Natural killer cell (primary cell): ENCODE results near the gene MARCHF6. TPM values are rescaled to one million over a fixed set of nuclear protein-coding genes. Genes with fewer than 3 reads are reported as not detected.

ENCODE experiments used
- ATAC-seq, 3 donors: fragments of 150-1000 bp in 2 of 3; fragments of 200-7000 bp in 1 of 3; cut with Tn5 transposase; 1 replicate in 1 of 3; 2 replicates in 2 of 3; pipeline ENCODE4 v1.10.0; 2021; ENCODE audit warnings: mild to moderate bottlenecking in 2 of 3, moderate library complexity in 2 of 3
- DNase-seq, 2 donors: peaks; one replicate each; pipeline versions ENCODE4 v3.0.0 to v3.0.0-alpha.2; 2013 to 2021; ENCODE audit warnings: mixed read lengths in 1 of 2
- H3K27ac ChIP-seq: one replicate; pipeline ENCODE4 v1.5.1; 2013; ENCODE audit warnings: mild to moderate bottlenecking, low read length
- H3K27me3 ChIP-seq: one replicate; pipeline ENCODE4 v1.6.1; 2013; ENCODE audit warnings: low read length; ENCODE audit not compliant: control insufficient read depth, insufficient read depth
- H3K36me3 ChIP-seq: one replicate; pipeline ENCODE4 v1.6.1; 2013; ENCODE audit warnings: low read length; ENCODE audit not compliant: control insufficient read depth, insufficient read depth
- H3K4me1 ChIP-seq: one replicate; pipeline ENCODE4 v1.6.1; 2013; ENCODE audit warnings: low read length; ENCODE audit not compliant: control insufficient read depth, insufficient read depth
- H3K4me3 ChIP-seq: one replicate; pipeline ENCODE4 v1.5.1; 2013; ENCODE audit warnings: low read length
- H3K9me3 ChIP-seq: one replicate; pipeline ENCODE4 v1.6.1; 2013; ENCODE audit warnings: low read length; ENCODE audit not compliant: control insufficient read depth, insufficient read depth
- H3K27ac Mint-ChIP-seq, 2 donors: one replicate each; pipeline ENCODE4 v1.8.0; 2022; ENCODE audit warnings: mild to moderate bottlenecking in 2 of 2, mixed read lengths in 2 of 2, moderate library complexity in 1 of 2
- H3K27me3 Mint-ChIP-seq, 2 donors: one replicate each; pipeline ENCODE4 v1.8.0; 2022; ENCODE audit warnings: low read depth in 2 of 2, mixed read lengths in 2 of 2
- H3K36me3 Mint-ChIP-seq: one replicate; pipeline ENCODE4 v1.8.0; 2022; ENCODE audit warnings: mixed read lengths
- H3K4me1 Mint-ChIP-seq, 2 donors: one replicate each; pipeline ENCODE4 v1.8.0; 2022; ENCODE audit warnings: mixed read lengths in 2 of 2
- H3K4me3 Mint-ChIP-seq: one replicate; pipeline ENCODE4 v1.8.0; 2022; ENCODE audit warnings: mild to moderate bottlenecking, moderate library complexity, mixed read lengths
- H3K9me3 Mint-ChIP-seq, 2 donors: one replicate each; pipeline ENCODE4 v1.8.0; 2022; ENCODE audit warnings: mixed read lengths in 2 of 2
- WGBS: methylation state at CpG from one replicate; pipeline ENCODE4 v1.1.7; 2013; ENCODE audit warnings: missing lambda C conversion rate; ENCODE audit not compliant: insufficient coverage; 5-methylcytosine and 5-hydroxymethylcytosine counted together
- intact Hi-C: fragments of 100-400 bp; cut with micrococcal nuclease; formaldehyde crosslinking; loops from one replicate; pipeline ENCODE4 v1.14.2; 2022
- total RNA-seq, 4 donors: library from RNA; stranded (reverse); fragments of 120-200 nt in 1 of 4; gene quantifications; one replicate each; pipeline versions ENCODE4 v1.2.3 to v1.2.4, GENCODE V29; 2013 to 2022
- TF ChIP-seq, protein P1 (sequence below): fragments of 200-600 bp; IDR thresholded peaks from one replicate; pipeline ENCODE4 v1.8.0; 2022; ENCODE audit warnings: antibody characterized with exemption

Gene MARCHF6
- total RNA-seq, 3 donors from 2014 or later (not counting 1 experiment from before 2014, with no cell fraction given), result 160 to 173 (median 164) TPM

DNA sequence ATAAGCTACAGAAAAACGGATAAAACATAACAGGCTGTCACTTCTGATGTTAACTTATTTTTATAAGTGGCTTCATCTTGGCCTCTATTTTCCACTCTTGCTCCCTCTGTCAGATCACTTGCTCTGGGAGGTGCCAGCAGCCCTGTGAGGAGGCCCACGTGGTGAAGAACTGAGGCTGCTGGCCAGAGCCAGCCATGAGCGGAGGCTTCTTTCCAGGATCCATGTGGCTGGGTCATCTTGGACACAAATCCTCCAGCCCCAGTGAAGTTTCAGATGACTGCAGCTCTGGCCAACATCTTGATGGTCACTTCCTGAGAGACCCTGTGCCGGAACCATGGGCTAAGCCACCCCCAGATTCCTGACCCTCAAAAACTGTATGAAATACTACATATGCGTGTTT lies 38.3 kb upstream of the MARCHF6 start:
- 85% methylated on average over 4 of the region's 5 CpGs for WGBS
- Mint-ChIP-seq H3K9me3 (no peaks in the 10 kb centered on the region), H3K27me3 (peaks cover 0 to 6% of the 10 kb centered on the region in 2 donors), H3K4me1 (no peaks in the 10 kb centered on the region), H3K36me3 (no peaks in the 10 kb centered on the region), H3K4me3 (no peak overlapping the region), H3K27ac (no peak overlapping the region)
- H3K4me1 ChIP-seq, result no peaks in the 10 kb centered on the region
- H3K27me3 ChIP-seq, result no peaks in the 10 kb centered on the region
- ATAC-seq (no peak), DNase-seq (no peak)
- H3K36me3 ChIP-seq, result no peaks in the 10 kb centered on the region
- H3K27ac ChIP-seq, result no peak overlapping the region
- no peak overlapping the region for H3K4me3 ChIP-seq
- intact Hi-C loops, result no loop called here
- H3K9me3 ChIP-seq, result no peaks in the 10 kb centered on the region
- TF ChIP-seq, protein P1, sequence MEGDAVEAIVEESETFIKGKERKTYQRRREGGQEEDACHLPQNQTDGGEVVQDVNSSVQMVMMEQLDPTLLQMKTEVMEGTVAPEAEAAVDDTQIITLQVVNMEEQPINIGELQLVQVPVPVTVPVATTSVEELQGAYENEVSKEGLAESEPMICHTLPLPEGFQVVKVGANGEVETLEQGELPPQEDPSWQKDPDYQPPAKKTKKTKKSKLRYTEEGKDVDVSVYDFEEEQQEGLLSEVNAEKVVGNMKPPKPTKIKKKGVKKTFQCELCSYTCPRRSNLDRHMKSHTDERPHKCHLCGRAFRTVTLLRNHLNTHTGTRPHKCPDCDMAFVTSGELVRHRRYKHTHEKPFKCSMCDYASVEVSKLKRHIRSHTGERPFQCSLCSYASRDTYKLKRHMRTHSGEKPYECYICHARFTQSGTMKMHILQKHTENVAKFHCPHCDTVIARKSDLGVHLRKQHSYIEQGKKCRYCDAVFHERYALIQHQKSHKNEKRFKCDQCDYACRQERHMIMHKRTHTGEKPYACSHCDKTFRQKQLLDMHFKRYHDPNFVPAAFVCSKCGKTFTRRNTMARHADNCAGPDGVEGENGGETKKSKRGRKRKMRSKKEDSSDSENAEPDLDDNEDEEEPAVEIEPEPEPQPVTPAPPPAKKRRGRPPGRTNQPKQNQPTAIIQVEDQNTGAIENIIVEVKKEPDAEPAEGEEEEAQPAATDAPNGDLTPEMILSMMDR, result no peak

DNA sequence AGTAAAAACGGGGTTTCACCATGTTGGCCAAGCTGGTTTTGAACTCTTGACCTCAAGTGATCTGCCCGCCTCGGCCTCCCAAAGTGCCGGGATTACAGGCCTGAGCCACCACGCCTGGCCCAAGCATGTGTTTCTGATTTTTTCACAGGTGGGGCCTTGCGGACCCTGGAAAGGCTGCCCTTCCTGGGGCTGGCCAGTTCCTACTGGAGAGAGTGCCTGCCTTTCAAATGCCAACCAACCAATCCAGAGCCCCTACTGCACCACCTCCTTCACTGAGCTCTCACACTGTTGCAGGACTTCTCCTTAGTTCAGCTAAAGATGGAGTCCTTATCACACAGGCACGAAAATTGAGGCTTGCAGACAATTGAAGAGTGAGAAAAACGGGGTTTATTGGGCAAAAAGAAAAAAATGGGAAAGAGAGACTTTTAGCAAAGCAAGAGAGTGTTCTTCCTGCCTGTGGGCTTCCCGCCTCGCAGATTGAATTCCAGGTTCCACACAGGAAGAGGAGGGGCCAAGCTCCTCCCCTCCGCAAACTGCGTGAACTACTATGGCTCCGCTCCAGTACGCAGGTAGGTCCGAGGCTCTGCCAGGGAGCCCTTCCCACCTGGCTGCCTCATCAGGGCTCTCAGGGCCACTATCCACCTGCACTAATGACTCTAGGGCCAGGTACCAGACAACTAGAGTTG lies 37.5 kb upstream of the MARCHF6 start:
- no peak overlapping the region for H3K27ac Mint-ChIP-seq
- H3K27me3 ChIP-seq, result no peaks in the 10 kb centered on the region
- no peaks in the 10 kb centered on the region for H3K9me3 ChIP-seq
- intact Hi-C loops, result no loop called here
- no peaks in the 10 kb centered on the region for H3K4me1 Mint-ChIP-seq
- DNase-seq (no peak), ATAC-seq (no peak)
- H3K27me3 Mint-ChIP-seq, result peaks cover 0 to 3% of the 10 kb centered on the region in 2 donors
- H3K36me3 Mint-ChIP-seq, result no peaks in the 10 kb centered on the region
- no peaks in the 10 kb centered on the region for H3K9me3 Mint-ChIP-seq
- WGBS, result 95% methylated on average over 15 of the region's 15 CpGs
- H3K27ac ChIP-seq, result no peak overlapping the region
- no peaks in the 10 kb centered on the region for H3K4me1 ChIP-seq
- TF ChIP-seq, protein P1, result no peak
- H3K36me3 ChIP-seq, result no peaks in the 10 kb centered on the region
- no peak overlapping the region for H3K4me3 Mint-ChIP-seq
- H3K4me3 ChIP-seq, result no peak overlapping the region

DNA sequence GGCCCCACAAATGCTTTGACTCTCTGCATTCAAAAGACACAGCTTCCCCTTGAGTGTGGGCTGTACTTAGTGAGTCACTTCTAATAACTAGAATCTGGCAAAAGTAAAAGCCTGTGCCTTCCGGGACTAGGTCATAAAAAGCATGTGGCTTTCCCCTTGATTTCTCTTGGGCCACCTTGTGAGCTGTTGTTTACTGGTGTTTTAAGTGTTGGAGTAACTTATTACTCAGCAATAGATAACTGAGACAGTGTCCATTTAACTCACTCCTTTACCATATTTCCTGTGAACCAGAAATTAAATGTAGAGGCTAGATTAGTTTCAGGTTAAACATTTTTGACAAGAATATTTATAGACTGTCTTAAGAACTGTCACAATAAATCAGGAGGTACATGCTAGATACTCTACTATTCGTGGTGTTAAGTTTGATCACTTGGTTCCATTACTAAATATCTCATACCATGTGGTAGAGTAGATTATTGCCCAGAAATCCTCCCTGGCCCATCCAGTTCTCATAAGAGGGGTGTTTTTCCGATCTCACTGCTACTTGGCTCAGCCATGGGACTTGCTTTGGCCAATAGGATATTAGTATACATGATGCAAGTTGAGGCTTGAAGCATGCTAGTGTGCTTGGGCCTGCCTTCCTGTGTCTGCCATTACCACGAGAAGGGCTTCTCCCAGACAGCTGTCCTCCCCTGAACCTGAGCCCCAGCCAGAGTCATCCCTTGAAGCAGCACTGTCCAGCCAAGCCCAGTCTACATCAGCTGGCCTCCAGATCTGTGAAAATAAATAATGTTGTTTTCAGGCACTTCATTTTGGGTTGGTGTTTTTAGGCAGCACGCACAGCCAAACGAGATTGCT lies 35.4 kb upstream of the MARCHF6 start:
- H3K4me3 ChIP-seq, result no peak overlapping the region
- 87% methylated on average over 5 of the region's 6 CpGs for WGBS
- ATAC-seq, result no peak

More for the DNA sequence above, 35.4 kb upstream of the MARCHF6 start:
- no peak overlapping the region for H3K27ac Mint-ChIP-seq
- no peaks in the 10 kb centered on the region for H3K4me1 Mint-ChIP-seq
- Histone ChIP-seq H3K36me3 (no peaks in the 10 kb centered on the region), H3K27me3 (no peaks in the 10 kb centered on the region), H3K9me3 (no peaks in the 10 kb centered on the region), H3K27ac (no peak overlapping the region), H3K4me1 (no peaks in the 10 kb centered on the region)
- H3K27me3 Mint-ChIP-seq, result no peaks in the 10 kb centered on the region
- TF ChIP-seq, protein P1, result no peak
- H3K36me3 Mint-ChIP-seq, result no peaks in the 10 kb centered on the region
- intact Hi-C loops, result no loop called here
- H3K4me3 Mint-ChIP-seq, result no peak overlapping the region
- DNase-seq, result no peak
- no peaks in the 10 kb centered on the region for H3K9me3 Mint-ChIP-seq
